Right ventricle myocardium inferior (tissue), 1 donor: ENCODE results near the gene MSL1. TPM values are rescaled to one million over a fixed set of nuclear protein-coding genes. Genes with fewer than 3 reads are reported as not detected.

Source experiments
- ATAC-seq: fragments of 200-7000 bp; cut with Tn5 transposase; one replicate; pipeline ENCODE4 v1.9.1; 2020; ENCODE audit warnings: mild to moderate bottlenecking, moderate library complexity
- DNase-seq: peaks from one replicate; pipeline ENCODE4 v3.0.0; 2021; ENCODE audit errors: missing footprints
- intact Hi-C: fragments of 100-400 bp; cut with DNase I; formaldehyde crosslinking; loops from one replicate; pipeline ENCODE4 v1.11.0; 2022
- total RNA-seq: library from RNA; stranded (reverse); fragmentation: NEBNext Ultra II Directional; extraction: Animal tissue kit (Norgen Biotek cat#: 25700); gene quantifications from one replicate; pipeline ENCODE4 v1.2.1, GENCODE V29; 2021
- donor health status: DM: no; HTN: yes; CAD: no; lungs with severe emphysema.

The MSL1 gene
- total RNA-seq, 1 donor from 2014 or later: 51.4 TPM

GRCh38 chr17:40153603-40154236, 31.9 kb downstream of the MSL1 start:
- intact Hi-C loops: no loop called here
- DNase-seq (no peak), ATAC-seq (no peak)

GRCh38 chr17:40157973-40158372, 36.2 kb downstream of the MSL1 start:
- ATAC-seq (no peak), DNase-seq (no peak)
- intact Hi-C loops: no loop called here

GRCh38 chr17:40158438-40159013, 36.8 kb downstream of the MSL1 start:
- no peak for DNase-seq
- no peak for ATAC-seq
- intact Hi-C loops: no loop called here

GRCh38 chr17:40159456-40159855, 37.7 kb downstream of the MSL1 start:
- DNase-seq: no peak
- intact Hi-C loops: no loop called here
- ATAC-seq: no peak

GRCh38 chr17:40167685-40168261, 46.0 kb downstream of the MSL1 start:
- ATAC-seq (peak; percentile 32), DNase-seq (no peak)

GRCh38 chr17:40168262-40168832, 46.6 kb downstream of the MSL1 start:
- intact Hi-C loops: loop anchor here (1.0 to 5.0 kb wide), 3 partner anchors 56 to 155 kb away; no protein-coding TSS in a partner anchor
- peak; percentile 73 for ATAC-seq
- DNase-seq: no peak

More at GRCh38 chr17:40167685-40168261, 46.0 kb downstream of the MSL1 start:
- intact Hi-C loops: loop anchor here (1.0 to 5.0 kb wide), 3 partner anchors 55 to 154 kb away; no protein-coding TSS in a partner anchor

GRCh38 chr17:40170325-40170724, 48.6 kb downstream of the MSL1 start:
- intact Hi-C loops: no loop called here
- DNase-seq (no peak), ATAC-seq (no peak)

GRCh38 chr17:40171750-40172149, 50.0 kb downstream of the MSL1 start:
- no peak for DNase-seq
- intact Hi-C loops: no loop called here
- ATAC-seq: no peak

- ATAC-seq (no peak), DNase-seq (no peak)
- intact Hi-C loops: no loop called here
Measured at GRCh38 chr17:40173091-40173777, 51.5 kb downstream of the MSL1 start.

GRCh38 chr17:40173778-40174135, 52.0 kb downstream of the MSL1 start:
- ATAC-seq: no peak
- intact Hi-C loops: no loop called here

GRCh38 chr17:40174514-40174913, 52.7 kb downstream of the MSL1 start:
- no peak for ATAC-seq
- intact Hi-C loops: no loop called here

More at GRCh38 chr17:40173778-40174135, 52.0 kb downstream of the MSL1 start:
- no peak for DNase-seq

GRCh38 chr17:40175928-40176753, 54.4 kb downstream of the MSL1 start:
- ATAC-seq (no peak), DNase-seq (no peak)
- intact Hi-C loops: loop anchor here (5.0 kb wide), 1 partner anchor 54 kb away; the partner anchor contains the start of gene MSL1

More at GRCh38 chr17:40174514-40174913, 52.7 kb downstream of the MSL1 start:
- DNase-seq: no peak

- no peak for DNase-seq
- intact Hi-C loops: loop anchor here (5.0 kb wide), 1 partner anchor 54 kb away; the partner anchor contains the start of gene MSL1
- ATAC-seq: no peak
Measured at GRCh38 chr17:40176754-40177110, 55.0 kb downstream of the MSL1 start.

GRCh38 chr17:40177275-40177874, 55.6 kb downstream of the MSL1 start, which contains the start of gene RAPGEFL1:
RAPGEFL1 (plus strand) TSS chr17:40177470; CDS start chr17:40177862, 392 bp downstream.
- DNase-seq: peak; percentile 89
- peak; percentile 85 for ATAC-seq
- intact Hi-C loops: loop anchor here (5.0 kb wide), 1 partner anchor 55 kb away; the partner anchor contains the start of gene MSL1

GRCh38 chr17:40178021-40178601, 56.3 kb downstream of the MSL1 start:
- DNase-seq (no peak), ATAC-seq (no peak)
- intact Hi-C loops: loop anchor here (5.0 kb wide), 1 partner anchor 56 kb away; the partner anchor contains the start of gene MSL1

GRCh38 chr17:40178660-40179059, 56.9 kb downstream of the MSL1 start:
- DNase-seq (no peak), ATAC-seq (no peak)
- intact Hi-C loops: loop anchor here (5.0 kb wide), 1 partner anchor 56 kb away; the partner anchor contains the start of gene MSL1

- DNase-seq (no peak), ATAC-seq (no peak)
- intact Hi-C loops: loop anchor here (5.0 kb wide), 1 partner anchor 58 kb away; the partner anchor contains the start of gene MSL1
Measured at GRCh38 chr17:40179923-40180659, 58.3 kb downstream of the MSL1 start.
